ENCODE results near the gene OLFML2B. TPM values are rescaled to one million over a fixed set of nuclear protein-coding genes. Genes with fewer than 3 reads are reported as not detected.

Gene OLFML2B
- total RNA-seq, 1 donor from 2014 or later: 1.8 TPM

- peaks cover 3% of the 10 kb centered on the region for H3K9me3 Mint-ChIP-seq (ENCODE audit: low read depth)
- DNase-seq (ENCODE audit: low spot score, unreplicated experiment): no peak
- no peaks in the 10 kb centered on the region for H3K36me3 Mint-ChIP-seq (ENCODE audit: insufficient read depth)
These were observed 33.9 kb downstream of the OLFML2B start for GRCh38 chr1:161989786-161990185.

GRCh38 chr1:161989108-161989507 is 34.6 kb downstream of the OLFML2B start:
- Mint-ChIP-seq H3K9me3 (ENCODE audit: low read depth) (peaks cover 3% of the 10 kb centered on the region), H3K36me3 (ENCODE audit: insufficient read depth) (no peaks in the 10 kb centered on the region), H3K27ac (no peak overlapping the region), H3K27me3 (no peaks in the 10 kb centered on the region), H3K4me1 (ENCODE audit: low read depth) (no peaks in the 10 kb centered on the region), H3K4me3 (ENCODE audit: low read depth) (no peak overlapping the region)
- no peak for TF ChIP-seq CTCF (IDR thresholded peaks at IDR 0.05; ENCODE audit: unreplicated experiment)
- no peak for DNase-seq (ENCODE audit: low spot score, unreplicated experiment)

More at GRCh38 chr1:161989786-161990185, 33.9 kb downstream of the OLFML2B start:
- Mint-ChIP-seq H3K4me3 (ENCODE audit: low read depth) (no peak overlapping the region), H3K27me3 (no peaks in the 10 kb centered on the region), H3K4me1 (ENCODE audit: low read depth) (no peaks in the 10 kb centered on the region), H3K27ac (no peak overlapping the region)
- no peak for TF ChIP-seq CTCF (IDR thresholded peaks at IDR 0.05; ENCODE audit: unreplicated experiment)

GRCh38 chr1:161988413-161988812 is 35.3 kb downstream of the OLFML2B start:
- Mint-ChIP-seq H3K9me3 (ENCODE audit: low read depth) (peaks cover 3% of the 10 kb centered on the region), H3K27ac (no peak overlapping the region), H3K4me1 (ENCODE audit: low read depth) (no peaks in the 10 kb centered on the region), H3K36me3 (ENCODE audit: insufficient read depth) (no peaks in the 10 kb centered on the region), H3K27me3 (no peaks in the 10 kb centered on the region), H3K4me3 (ENCODE audit: low read depth) (no peak overlapping the region)
- DNase-seq (ENCODE audit: low spot score, unreplicated experiment): no peak
- TF ChIP-seq CTCF (IDR thresholded peaks at IDR 0.05; ENCODE audit: unreplicated experiment): no peak

- Mint-ChIP-seq H3K9me3 (ENCODE audit: low read depth) (peaks cover 3% of the 10 kb centered on the region), H3K27me3 (no peaks in the 10 kb centered on the region), H3K27ac (no peak overlapping the region), H3K36me3 (ENCODE audit: insufficient read depth) (no peaks in the 10 kb centered on the region), H3K4me3 (ENCODE audit: low read depth) (no peak overlapping the region), H3K4me1 (ENCODE audit: low read depth) (no peaks in the 10 kb centered on the region)
- TF ChIP-seq CTCF (IDR thresholded peaks at IDR 0.05; ENCODE audit: unreplicated experiment): no peak
- DNase-seq (ENCODE audit: low spot score, unreplicated experiment): no peak
These were observed 35.8 kb downstream of the OLFML2B start for GRCh38 chr1:161987872-161988271.

GRCh38 chr1:161987303-161987702 is 36.4 kb downstream of the OLFML2B start:
- H3K27me3 Mint-ChIP-seq: no peaks in the 10 kb centered on the region
- H3K36me3 Mint-ChIP-seq (ENCODE audit: insufficient read depth): no peaks in the 10 kb centered on the region
- no peak for DNase-seq (ENCODE audit: low spot score, unreplicated experiment)
- H3K4me3 Mint-ChIP-seq (ENCODE audit: low read depth): no peak overlapping the region
- H3K27ac Mint-ChIP-seq: no peak overlapping the region
- H3K9me3 Mint-ChIP-seq (ENCODE audit: low read depth): peaks cover 3% of the 10 kb centered on the region
- H3K4me1 Mint-ChIP-seq (ENCODE audit: low read depth): no peaks in the 10 kb centered on the region
- no peak for TF ChIP-seq CTCF (IDR thresholded peaks at IDR 0.05; ENCODE audit: unreplicated experiment)
